ENCODE results near the gene SCN2B.

- TF ChIP-seq, protein P1, sequence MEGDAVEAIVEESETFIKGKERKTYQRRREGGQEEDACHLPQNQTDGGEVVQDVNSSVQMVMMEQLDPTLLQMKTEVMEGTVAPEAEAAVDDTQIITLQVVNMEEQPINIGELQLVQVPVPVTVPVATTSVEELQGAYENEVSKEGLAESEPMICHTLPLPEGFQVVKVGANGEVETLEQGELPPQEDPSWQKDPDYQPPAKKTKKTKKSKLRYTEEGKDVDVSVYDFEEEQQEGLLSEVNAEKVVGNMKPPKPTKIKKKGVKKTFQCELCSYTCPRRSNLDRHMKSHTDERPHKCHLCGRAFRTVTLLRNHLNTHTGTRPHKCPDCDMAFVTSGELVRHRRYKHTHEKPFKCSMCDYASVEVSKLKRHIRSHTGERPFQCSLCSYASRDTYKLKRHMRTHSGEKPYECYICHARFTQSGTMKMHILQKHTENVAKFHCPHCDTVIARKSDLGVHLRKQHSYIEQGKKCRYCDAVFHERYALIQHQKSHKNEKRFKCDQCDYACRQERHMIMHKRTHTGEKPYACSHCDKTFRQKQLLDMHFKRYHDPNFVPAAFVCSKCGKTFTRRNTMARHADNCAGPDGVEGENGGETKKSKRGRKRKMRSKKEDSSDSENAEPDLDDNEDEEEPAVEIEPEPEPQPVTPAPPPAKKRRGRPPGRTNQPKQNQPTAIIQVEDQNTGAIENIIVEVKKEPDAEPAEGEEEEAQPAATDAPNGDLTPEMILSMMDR (conservative IDR thresholded peaks at IDR 0.05 in 1 of 2, IDR thresholded peaks at IDR 0.05 in 1 of 2; ENCODE audit: low read depth in 1 of 2, low read length in 2 of 2) = no peak
- TF ChIP-seq EZH2 (IDR thresholded peaks at IDR 0.05; ENCODE audit: low read length, missing control alignments) = no peak
These were observed 28.2 kb downstream of the SCN2B start for GRCh38 chr11:118148240-118148639.

Data from fibroblast of lung (primary cell).